Activated CD8-positive, alpha-beta memory T cell treated with anti-CD3 and anti-CD28 coated beads, Interleukin-2, amount 50 U/mL, for 1 hour (primary cell): ENCODE results near the gene AQP2.

Source experiments
- DNase-seq: peaks from one replicate; pipeline ENCODE4 v3.0.0-alpha.2; 2020; ENCODE audit errors: extremely low read depth

The AQP2 gene, protein sequence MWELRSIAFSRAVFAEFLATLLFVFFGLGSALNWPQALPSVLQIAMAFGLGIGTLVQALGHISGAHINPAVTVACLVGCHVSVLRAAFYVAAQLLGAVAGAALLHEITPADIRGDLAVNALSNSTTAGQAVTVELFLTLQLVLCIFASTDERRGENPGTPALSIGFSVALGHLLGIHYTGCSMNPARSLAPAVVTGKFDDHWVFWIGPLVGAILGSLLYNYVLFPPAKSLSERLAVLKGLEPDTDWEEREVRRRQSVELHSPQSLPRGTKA

GRCh38 chr12:49950273-49951251 is at the start of gene AQP2:
Gene AQP2, plus strand, starts transcription at chr12:49950737. Its CDS starts 94 bp downstream, at chr12:49950831.
- no peak for DNase-seq

GRCh38 chr12:49901026-49901425 is 49.5 kb upstream of the AQP2 start:
- DNase-seq: no peak

GRCh38 chr12:49901986-49902385 is 48.6 kb upstream of the AQP2 start:
- DNase-seq: no peak

- DNase-seq: no peak
These were observed 47.9 kb upstream of the AQP2 start for GRCh38 chr12:49902399-49903350.

GRCh38 chr12:49903351-49903699 is 47.2 kb upstream of the AQP2 start:
- DNase-seq: no peak

DNA sequence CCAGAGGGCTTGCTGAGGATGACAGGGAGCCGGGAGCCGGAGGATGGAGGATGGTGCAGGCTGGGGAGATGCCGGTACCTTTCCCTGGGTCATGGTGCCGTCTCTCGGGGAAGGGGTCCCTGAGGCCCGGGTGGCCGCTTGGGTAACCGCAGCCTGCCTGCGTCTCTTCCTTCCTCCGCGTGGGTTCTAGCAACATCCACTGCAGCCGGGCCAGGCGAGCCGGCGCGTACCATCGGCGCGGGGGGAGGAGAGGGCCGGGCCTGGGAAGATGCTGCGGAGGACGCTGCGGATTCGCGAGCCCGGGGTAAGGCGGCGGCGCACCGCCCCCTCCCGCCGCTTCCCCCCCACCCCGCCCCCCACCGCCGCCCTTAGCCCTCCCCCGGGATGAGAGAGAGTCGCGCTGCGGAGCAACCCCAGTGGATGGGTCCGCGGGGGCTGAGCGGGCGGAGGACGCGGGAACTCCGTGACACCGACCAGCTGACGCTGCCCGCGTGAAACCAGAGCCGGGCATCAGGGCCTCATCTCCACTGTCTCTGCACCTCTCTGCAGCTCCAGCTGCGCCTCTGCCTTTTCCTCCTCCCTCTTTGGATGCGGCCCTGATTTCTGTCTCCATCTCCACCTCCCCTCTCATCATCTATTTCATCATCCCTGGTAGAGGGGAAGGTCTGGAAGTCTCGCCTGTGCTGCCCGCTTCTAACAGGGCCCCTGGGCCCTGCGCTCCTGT is 46.7 kb upstream of the AQP2 start, which contains the start of gene FAIM2:
FAIM2 (minus strand) TSS at position 201 of the 724 bp plus-strand sequence; CDS start at position 93, 108 bp downstream.
- no peak for DNase-seq

- DNase-seq: no peak
These were observed 45.9 kb upstream of the AQP2 start for GRCh38 chr12:49904601-49905000.

- no peak for DNase-seq
These were observed 44.7 kb upstream of the AQP2 start for GRCh38 chr12:49905718-49906314.

DNA sequence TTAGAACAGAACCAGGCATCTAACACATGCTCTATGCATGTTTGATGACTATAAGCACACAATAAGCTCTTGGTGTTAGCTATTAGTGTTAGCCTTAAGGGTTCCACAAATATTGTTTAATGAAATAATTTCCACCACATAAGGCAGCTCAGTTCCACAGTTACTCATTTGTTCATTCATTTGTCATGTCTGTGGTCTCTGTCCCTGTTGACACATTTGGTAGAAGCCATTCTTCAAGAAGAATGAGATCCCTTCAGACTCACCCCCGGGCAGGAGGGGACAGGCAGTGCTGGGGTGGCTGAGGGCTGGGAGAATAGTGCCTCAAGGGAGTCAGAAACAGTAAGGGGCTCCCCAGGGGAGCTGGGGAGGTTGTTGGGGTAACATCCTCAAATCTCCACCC is 43.2 kb upstream of the AQP2 start:
- DNase-seq: no peak

DNA sequence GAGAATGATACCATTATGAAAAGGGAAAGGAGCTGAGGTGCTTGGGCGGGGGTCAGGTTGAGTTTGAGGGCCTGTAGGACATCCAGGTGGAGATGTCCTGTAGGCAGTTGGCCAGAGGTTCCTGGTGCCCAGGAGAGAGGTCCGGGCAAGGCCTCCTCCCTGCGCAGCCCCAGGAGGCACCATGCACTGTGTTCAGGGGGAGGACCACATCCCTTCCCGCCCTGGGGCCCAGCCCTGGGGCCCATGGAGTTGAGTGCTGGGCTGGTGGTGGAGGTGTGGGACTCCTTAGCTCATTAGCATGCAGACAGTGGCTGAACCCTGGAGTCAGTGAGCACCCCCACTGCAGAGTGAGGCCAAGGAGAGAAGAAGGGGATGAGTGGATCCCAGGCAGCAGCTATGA is 41.2 kb upstream of the AQP2 start:
- no peak for DNase-seq

DNA sequence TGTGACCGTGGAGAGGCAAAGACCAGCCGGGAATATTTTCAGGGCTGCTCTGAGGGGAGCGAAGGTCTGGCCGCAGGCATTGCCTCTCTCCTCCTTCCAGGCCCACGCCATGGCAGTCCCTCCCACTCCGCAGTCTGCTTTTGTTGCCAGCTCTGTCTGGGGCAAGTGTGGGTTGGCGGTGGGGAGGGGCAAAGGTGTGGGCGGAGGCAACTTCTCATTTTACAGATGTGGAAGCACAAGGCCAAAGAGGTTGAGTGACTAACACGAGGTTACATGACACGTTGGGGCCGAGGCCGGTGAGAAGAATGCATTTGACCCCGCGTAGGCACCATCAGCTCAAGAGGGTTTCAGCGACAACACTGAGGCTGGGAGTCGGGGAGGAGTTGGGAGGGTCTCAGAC is 40.7 kb upstream of the AQP2 start:
- DNase-seq: no peak

GRCh38 chr12:49910331-49911212 is 40.0 kb upstream of the AQP2 start:
- DNase-seq: no peak

- DNase-seq: no peak
These were observed 39.3 kb upstream of the AQP2 start for GRCh38 chr12:49911213-49911605.

GRCh38 chr12:49912345-49913255 is 37.9 kb upstream of the AQP2 start:
- no peak for DNase-seq

DNA sequence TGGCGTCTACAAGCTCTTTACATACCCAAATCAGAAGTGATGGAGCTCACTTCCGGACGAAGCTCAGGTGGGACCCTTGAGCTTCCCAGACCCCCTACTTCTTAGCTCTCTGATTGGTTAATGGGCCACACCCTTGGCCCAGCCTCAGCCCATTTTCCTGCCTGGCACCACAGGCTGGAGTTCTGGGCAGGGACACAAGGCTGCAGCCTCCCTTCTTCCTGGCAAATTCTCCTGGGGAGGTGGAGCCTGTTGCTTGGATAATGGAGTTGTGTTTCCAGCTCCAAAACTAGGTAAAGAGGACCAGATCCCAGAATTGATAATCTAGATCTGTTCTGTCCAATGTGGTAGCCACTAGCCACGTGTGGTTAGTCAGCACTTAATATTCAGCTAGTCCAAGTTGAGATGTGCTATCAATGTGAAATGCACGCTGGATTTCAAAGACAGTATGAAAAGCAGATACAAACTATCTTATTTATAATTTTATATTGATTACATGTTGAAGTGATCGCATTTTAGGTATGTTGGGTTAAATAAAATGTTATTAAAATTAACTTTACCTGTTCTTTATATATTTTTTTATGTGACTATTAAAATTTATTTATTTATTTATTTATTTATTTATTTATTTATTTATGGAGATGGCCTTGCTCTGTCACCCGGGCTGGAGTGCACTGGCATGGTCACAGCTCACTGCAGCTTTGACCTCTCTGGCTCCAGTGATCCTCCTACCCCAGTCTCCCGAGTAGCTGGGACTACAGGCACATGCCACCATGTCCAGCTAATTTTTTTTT is 34.2 kb upstream of the AQP2 start:
- DNase-seq: no peak

- no peak for DNase-seq
These were observed 33.3 kb upstream of the AQP2 start for GRCh38 chr12:49917166-49917787.

DNA sequence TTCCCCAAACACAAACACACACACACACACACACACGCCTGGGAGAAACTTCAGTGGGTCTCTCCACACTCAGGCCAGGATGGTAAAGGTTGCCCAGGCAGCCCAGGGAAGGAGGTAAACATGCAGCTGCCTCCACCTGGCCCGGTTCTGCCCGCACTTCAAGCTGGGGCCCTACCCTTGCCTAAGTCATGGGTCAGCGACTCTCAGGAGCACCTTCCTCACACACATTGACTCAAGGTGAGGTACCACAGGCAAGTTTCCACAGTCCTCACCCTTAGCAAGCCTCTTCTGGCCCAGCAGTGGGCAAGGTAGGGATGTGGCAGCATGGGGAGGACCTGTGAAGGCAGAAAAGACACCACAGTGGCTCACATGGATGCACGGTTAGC is 32.8 kb upstream of the AQP2 start:
- no peak for DNase-seq
